AG04450 (cell line): ENCODE data around the gene NSD2. TPM values are rescaled to one million over a fixed set of nuclear protein-coding genes. Genes with fewer than 3 reads are reported as not detected.

Experiments
- CTCF ChIA-PET: fragments of 300-600, 350-600 bp; formaldehyde crosslinking; extraction: SDS; loops from one replicate; lab custom pipeline; 2022; ENCODE audit warnings: antibody characterized with exemption, inconsistent platforms; lab: Charles Lee
- POLR2A ChIA-PET: fragments of 350-600 bp; formaldehyde crosslinking; extraction: SDS; loops from one replicate; lab custom pipeline; 2021; ENCODE audit warnings: antibody characterized with exemption, inconsistent platforms; lab: Yijun Ruan, JAX
- DNase-seq: peaks from one replicate; pipeline ENCODE4 v3.0.0-alpha.2; 2011; ENCODE audit warnings: low read depth, low spot score
- H3K27ac ChIP-seq: one replicate; pipeline ENCODE4 v1.5.1; 2012; ENCODE audit warnings: low read depth, low read length, control low read depth
- H3K27me3 ChIP-seq: one replicate; pipeline ENCODE4 v1.6.0; 2012; ENCODE audit warnings: low read length; ENCODE audit not compliant: control insufficient read depth, insufficient read depth
- H3K4me3 ChIP-seq: 2 replicates; pipeline ENCODE4 v1.5.1; 2011; ENCODE audit warnings: mild to moderate bottlenecking, low read depth, low read length, control low read depth
- H3K9me3 ChIP-seq: 2 replicates; pipeline ENCODE4 v1.5.1; 2012; ENCODE audit warnings: low read length; ENCODE audit not compliant: control insufficient read depth, insufficient read depth
- polyA plus RNA-seq: library from polyadenylated mRNA; depleted of rRNA; stranded (reverse); fragments of >200 nt; gene quantifications from 2 replicates; pipeline ENCODE4 v1.2.3, GENCODE V29; 2011
- TF ChIP-seq, protein P1 (sequence below): IDR thresholded peaks from 2 replicates; pipeline ENCODE4 v1.5.1; 2011; ENCODE audit warnings: low read depth, low read length, control low read depth, inconsistent platforms

Gene NSD2
- polyA plus RNA-seq, 1 experiment, result 26.4 TPM

DNA sequence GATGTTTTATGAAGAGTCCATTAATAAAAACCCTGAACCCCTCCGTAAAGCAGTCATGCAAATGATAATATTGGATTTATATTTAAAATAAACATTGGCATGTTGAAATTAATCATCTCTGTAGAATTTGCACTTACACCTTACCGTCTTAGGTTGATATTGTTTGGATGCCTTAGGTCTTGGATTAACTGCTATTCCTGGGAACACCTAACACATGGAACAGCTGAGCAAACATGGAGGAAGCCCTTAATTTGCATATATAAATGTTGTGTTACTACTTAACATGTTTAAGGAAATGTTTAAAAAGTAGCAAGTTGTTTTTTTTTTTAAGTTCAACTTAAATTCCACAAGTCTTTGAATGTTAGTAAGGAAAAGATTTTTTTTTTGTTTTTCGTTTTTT lies 62.5 kb downstream of the NSD2 start:
- H3K27ac ChIP-seq, result no peak overlapping the region
- no peaks in the 10 kb centered on the region; the same call in 1 of the 2 replicates for H3K9me3 ChIP-seq
- no peak overlapping the region for H3K4me3 ChIP-seq
- no peak for DNase-seq
- H3K27me3 ChIP-seq, result no peaks in the 10 kb centered on the region
- POLR2A ChIA-PET, result interaction anchor here (0.7 kb wide), 1 partner anchor 53 kb away, joined by 5 read pairs; no protein-coding TSS in a partner anchor
- CTCF ChIA-PET, result interaction anchor here (0.6 kb wide), 1 partner anchor 148 kb away, joined by 3 read pairs; no protein-coding TSS in a partner anchor
- TF ChIP-seq, protein P1, sequence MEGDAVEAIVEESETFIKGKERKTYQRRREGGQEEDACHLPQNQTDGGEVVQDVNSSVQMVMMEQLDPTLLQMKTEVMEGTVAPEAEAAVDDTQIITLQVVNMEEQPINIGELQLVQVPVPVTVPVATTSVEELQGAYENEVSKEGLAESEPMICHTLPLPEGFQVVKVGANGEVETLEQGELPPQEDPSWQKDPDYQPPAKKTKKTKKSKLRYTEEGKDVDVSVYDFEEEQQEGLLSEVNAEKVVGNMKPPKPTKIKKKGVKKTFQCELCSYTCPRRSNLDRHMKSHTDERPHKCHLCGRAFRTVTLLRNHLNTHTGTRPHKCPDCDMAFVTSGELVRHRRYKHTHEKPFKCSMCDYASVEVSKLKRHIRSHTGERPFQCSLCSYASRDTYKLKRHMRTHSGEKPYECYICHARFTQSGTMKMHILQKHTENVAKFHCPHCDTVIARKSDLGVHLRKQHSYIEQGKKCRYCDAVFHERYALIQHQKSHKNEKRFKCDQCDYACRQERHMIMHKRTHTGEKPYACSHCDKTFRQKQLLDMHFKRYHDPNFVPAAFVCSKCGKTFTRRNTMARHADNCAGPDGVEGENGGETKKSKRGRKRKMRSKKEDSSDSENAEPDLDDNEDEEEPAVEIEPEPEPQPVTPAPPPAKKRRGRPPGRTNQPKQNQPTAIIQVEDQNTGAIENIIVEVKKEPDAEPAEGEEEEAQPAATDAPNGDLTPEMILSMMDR, result no peak

DNA sequence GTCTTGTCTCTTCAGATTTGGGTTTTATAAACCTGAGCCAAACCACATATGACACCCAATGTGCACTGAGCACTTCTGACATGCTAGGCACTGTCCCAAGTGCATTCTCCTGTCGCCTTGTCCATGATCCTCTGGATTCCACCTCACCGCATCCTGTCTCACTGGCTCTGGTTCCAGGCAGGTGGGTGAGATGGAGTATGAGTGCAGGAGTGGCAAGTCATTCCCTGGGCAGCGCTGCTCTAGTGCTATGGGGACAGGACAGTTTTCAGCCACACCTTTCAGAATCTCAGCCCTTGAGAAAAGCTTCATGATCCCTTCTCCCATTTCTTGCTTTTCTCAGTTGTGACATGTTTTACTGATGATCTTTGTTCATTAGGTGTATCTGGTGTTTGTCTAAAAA lies 66.4 kb downstream of the NSD2 start:
- no peaks in the 10 kb centered on the region for H3K27me3 ChIP-seq
- CTCF ChIA-PET, result no interaction called here
- DNase-seq, result no peak
- TF ChIP-seq, protein P1, result no peak
- POLR2A ChIA-PET, result no interaction called here
- no peak overlapping the region for H3K27ac ChIP-seq
- no peaks in the 10 kb centered on the region; the same call in 1 of the 2 replicates for H3K9me3 ChIP-seq
- H3K4me3 ChIP-seq, result no peak overlapping the region

DNA sequence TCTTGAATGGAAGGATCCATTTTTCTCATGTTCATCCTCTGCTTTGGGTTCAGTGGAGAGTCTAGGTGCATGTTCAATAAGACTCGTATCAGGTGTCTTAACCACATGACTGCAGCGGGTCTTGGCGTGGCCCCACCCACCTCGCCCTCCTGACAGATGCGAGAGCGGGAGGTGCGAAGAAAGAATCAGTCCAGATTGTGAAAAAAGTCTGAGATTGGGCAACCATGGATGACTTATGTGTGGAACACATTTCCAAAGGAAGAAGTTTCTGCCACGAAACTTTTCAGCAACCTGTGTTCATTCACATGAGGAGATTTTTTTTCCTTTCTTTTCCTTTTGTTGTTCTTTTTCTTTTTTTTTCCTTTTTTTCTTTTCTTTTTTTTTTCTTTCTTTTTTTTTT lies 66.8 kb downstream of the NSD2 start:
- CTCF ChIA-PET, result interaction anchor here (0.7 kb wide), 1 partner anchor 48 kb away, joined by 5 read pairs; no protein-coding TSS in a partner anchor
- TF ChIP-seq, protein P1, result no peak
- POLR2A ChIA-PET, result interaction anchor here (1.0 kb wide), 1 partner anchor 65 kb away, joined by 3 read pairs; no protein-coding TSS in a partner anchor
- no peak for DNase-seq
- H3K4me3 ChIP-seq, result no peak overlapping the region
- H3K27me3 ChIP-seq, result no peaks in the 10 kb centered on the region
- H3K9me3 ChIP-seq, result no peaks in the 10 kb centered on the region
- H3K27ac ChIP-seq, result no peak overlapping the region

DNA sequence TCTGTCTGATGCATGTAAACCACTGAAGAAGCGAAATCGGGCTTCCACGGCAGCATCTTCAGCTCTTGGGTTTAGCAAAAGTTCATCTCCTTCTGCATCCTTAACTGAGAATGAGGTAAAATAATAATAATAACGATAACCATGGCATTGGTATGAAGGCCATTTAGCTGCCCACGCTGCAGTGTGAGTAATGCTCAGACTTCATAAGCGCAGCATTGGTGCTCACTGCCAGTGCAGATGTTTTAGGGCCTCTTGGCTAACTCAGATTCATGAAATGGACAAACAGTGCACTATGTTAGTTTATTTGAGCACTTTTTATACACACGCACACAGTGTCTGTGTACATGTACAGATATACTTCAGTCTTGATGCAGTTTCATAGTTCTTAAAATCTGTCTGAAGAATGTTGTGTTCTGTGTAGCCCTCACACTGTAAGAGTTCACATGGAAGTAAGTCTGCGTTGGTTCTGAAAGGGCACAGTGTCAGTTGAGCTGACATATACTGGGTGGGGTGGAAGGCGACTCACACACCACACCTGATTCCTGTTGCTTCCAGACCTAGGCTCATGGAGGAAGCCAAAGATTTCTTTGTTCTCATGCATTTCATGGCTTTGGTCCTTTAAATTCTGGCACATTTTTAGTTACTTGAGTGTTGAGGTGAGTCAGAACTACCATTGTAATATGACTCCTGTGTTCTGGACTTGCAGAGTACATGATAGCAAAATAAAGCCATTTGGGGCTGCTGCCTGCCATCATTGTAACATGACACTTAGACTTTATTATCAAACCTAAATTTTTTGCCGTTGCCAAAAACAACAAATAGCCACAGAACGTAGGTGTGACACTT lies 68.7 kb downstream of the NSD2 start:
- TF ChIP-seq, protein P1, result no peak
- H3K27ac ChIP-seq, result peak overlapping the region; percentile 88
- H3K4me3 ChIP-seq, result no peak overlapping the region
- no peaks in the 10 kb centered on the region for H3K27me3 ChIP-seq
- DNase-seq, result peak; percentile 65
- no peaks in the 10 kb centered on the region for H3K9me3 ChIP-seq
- POLR2A ChIA-PET, result interaction anchor here (1.8 kb wide), 1 partner anchor 9 kb away, joined by 4 read pairs; no protein-coding TSS in a partner anchor
- CTCF ChIA-PET, result no interaction called here

DNA sequence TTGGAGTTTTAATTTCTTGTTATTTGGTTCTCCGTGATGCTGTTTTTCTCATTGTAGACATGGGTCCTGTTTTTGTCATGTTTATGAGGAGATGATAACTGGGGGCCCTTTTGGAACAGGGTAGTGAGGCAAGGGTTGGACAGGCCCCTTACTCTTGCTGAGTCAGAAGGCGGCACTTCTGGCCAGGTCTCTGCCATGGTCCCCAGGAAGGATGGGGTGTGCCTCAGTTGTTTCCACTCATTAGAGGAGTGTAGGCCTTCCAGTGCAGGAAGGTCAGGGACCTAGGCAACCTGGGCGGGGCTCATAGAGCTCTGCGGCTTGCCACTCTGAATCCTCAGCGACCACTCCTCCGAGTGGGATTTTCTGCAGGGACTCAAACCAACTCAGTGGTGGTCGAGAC lies 69.4 kb downstream of the NSD2 start:
- no peak overlapping the region for H3K4me3 ChIP-seq
- ChIA-PET CTCF (interaction anchor here (0.5 to 0.8 kb wide), 2 partner anchors 26 to 173 kb away, joined by 3 to 4 read pairs; no protein-coding TSS in a partner anchor), POLR2A (interaction anchor here (1.8 kb wide), 1 partner anchor 10 kb away, joined by 4 read pairs; no protein-coding TSS in a partner anchor)
- TF ChIP-seq, protein P1, result no peak
- no peaks in the 10 kb centered on the region for H3K27me3 ChIP-seq
- no peak for DNase-seq
- H3K9me3 ChIP-seq, result no peaks in the 10 kb centered on the region
- H3K27ac ChIP-seq, result peak overlapping the region; percentile 43
